Progenitor cell of endocrine pancreas (in vitro differentiated cells): Measurements from ENCODE around the gene UBASH3B. TPM values are rescaled to one million over a fixed set of nuclear protein-coding genes. Genes with fewer than 3 reads are reported as not detected.

Experiments
- DNase-seq: peaks from one replicate; pipeline ENCODE4 v3.0.0; 2021; ENCODE audit warnings: low spot score; ENCODE audit not compliant: unreplicated experiment
- H3K27ac Mint-ChIP-seq: 2 replicates; pipeline ENCODE4 v1.8.0; 2021; ENCODE audit warnings: mild to moderate bottlenecking, moderate library complexity, mixed read lengths
- H3K27me3 Mint-ChIP-seq: 2 replicates; pipeline ENCODE4 v1.8.0; 2021; ENCODE audit warnings: mixed read lengths
- H3K36me3 Mint-ChIP-seq: 2 replicates; pipeline ENCODE4 v1.8.0; 2022; ENCODE audit warnings: mixed read lengths; ENCODE audit not compliant: insufficient read depth
- H3K4me1 Mint-ChIP-seq: 2 replicates; pipeline ENCODE4 v1.8.0; 2021; ENCODE audit warnings: low read depth, mixed read lengths
- H3K4me3 Mint-ChIP-seq: 2 replicates; pipeline ENCODE4 v1.8.0; 2021; ENCODE audit warnings: low read depth, mild to moderate bottlenecking, moderate library complexity, mixed read lengths
- H3K9me3 Mint-ChIP-seq: 2 replicates; pipeline ENCODE4 v1.8.0; 2021; ENCODE audit warnings: low read depth, mixed read lengths
- CTCF ChIP-seq: fragments of 200-600 bp; sonication (generic); IDR thresholded peaks from one replicate; pipeline ENCODE4 v1.5.0; 2021; ENCODE audit warnings: antibody characterized with exemption, mild to moderate bottlenecking; ENCODE audit not compliant: unreplicated experiment
- total RNA-seq: library from RNA; stranded (reverse); gene quantifications from 2 replicates; pipeline ENCODE4 v1.2.1, GENCODE V29; 2021

The UBASH3B gene
- total RNA-seq, 1 donor from 2014 or later, result 2.4 TPM

- no peaks in the 10 kb centered on the region for H3K36me3 Mint-ChIP-seq
- TF ChIP-seq CTCF, result no peak
- peaks cover 44% of the 10 kb centered on the region for H3K27me3 Mint-ChIP-seq
- H3K9me3 Mint-ChIP-seq, result no peaks in the 10 kb centered on the region
- no peak overlapping the region for H3K4me3 Mint-ChIP-seq
- no peak overlapping the region for H3K27ac Mint-ChIP-seq
- no peaks in the 10 kb centered on the region for H3K4me1 Mint-ChIP-seq
- DNase-seq, result no peak
Observed at GRCh38 chr11:122775675-122776271, 120.3 kb downstream of the UBASH3B start.

GRCh38 chr11:122776546-122776945 lies 121.0 kb downstream of the UBASH3B start:
- Mint-ChIP-seq H3K27ac (no peak overlapping the region), H3K4me1 (peaks cover 4% of the 10 kb centered on the region), H3K27me3 (peaks cover 49% of the 10 kb centered on the region), H3K4me3 (no peak overlapping the region), H3K36me3 (no peaks in the 10 kb centered on the region), H3K9me3 (no peaks in the 10 kb centered on the region)
- no peak for TF ChIP-seq CTCF
- no peak for DNase-seq

- no peak overlapping the region for H3K27ac Mint-ChIP-seq
- no peak overlapping the region for H3K4me3 Mint-ChIP-seq
- no peaks in the 10 kb centered on the region for H3K9me3 Mint-ChIP-seq
- H3K36me3 Mint-ChIP-seq, result no peaks in the 10 kb centered on the region
- peaks cover 51% of the 10 kb centered on the region for H3K27me3 Mint-ChIP-seq
- peaks cover 4% of the 10 kb centered on the region for H3K4me1 Mint-ChIP-seq
- no peak for TF ChIP-seq CTCF
- no peak for DNase-seq
Observed at GRCh38 chr11:122777343-122777742, 121.8 kb downstream of the UBASH3B start.

GRCh38 chr11:122778148-122778547 lies 122.6 kb downstream of the UBASH3B start:
- DNase-seq, result no peak
- Mint-ChIP-seq H3K27me3 (peaks cover 56% of the 10 kb centered on the region), H3K36me3 (no peaks in the 10 kb centered on the region), H3K27ac (no peak overlapping the region), H3K4me3 (no peak overlapping the region), H3K4me1 (peaks cover 4% of the 10 kb centered on the region), H3K9me3 (no peaks in the 10 kb centered on the region)
- TF ChIP-seq CTCF, result no peak

- H3K27ac Mint-ChIP-seq, result no peak overlapping the region
- no peaks in the 10 kb centered on the region for H3K36me3 Mint-ChIP-seq
- DNase-seq, result no peak
- peaks cover 48% of the 10 kb centered on the region for H3K27me3 Mint-ChIP-seq
- peaks cover 4% of the 10 kb centered on the region for H3K4me1 Mint-ChIP-seq
- H3K4me3 Mint-ChIP-seq, result no peak overlapping the region
- TF ChIP-seq CTCF, result no peak
- no peaks in the 10 kb centered on the region for H3K9me3 Mint-ChIP-seq
Observed at GRCh38 chr11:122779047-122779629, 123.6 kb downstream of the UBASH3B start.
